Activated T-helper 1 cell treated with anti-CD3 and anti-CD28 coated beads, Interleukin-12 subunit alpha, Interleukin-12 subunit beta, Interleukin-2, Interleukin-4 antibody, amounts not matched to agents 30 ng/mL and 10 ng/mL and 1 ng/mL, durations not matched to agents 14 hours and 24 hours and 36 hours (primary cell): ENCODE measurements around the gene TTF2. TPM values are rescaled to one million over a fixed set of nuclear protein-coding genes. Genes with fewer than 3 reads are reported as not detected.
"Not testable (repeated sequence)": the region's sequence is repeated elsewhere in the genome, so short reads cannot be mapped to it uniquely, and the experiment has no call there.

ENCODE experiments used
- DNase-seq: peaks from one replicate; pipeline ENCODE4 v3.0.0; 2021; ENCODE audit warnings: low spot score
- H3K27ac Mint-ChIP-seq: one replicate; pipeline ENCODE4 v1.8.0; 2021; ENCODE audit warnings: mild to moderate bottlenecking, mixed read lengths
- H3K27me3 Mint-ChIP-seq: one replicate; pipeline ENCODE4 v1.8.0; 2022; ENCODE audit warnings: mild to moderate bottlenecking, moderate library complexity, mixed read lengths; ENCODE audit not compliant: insufficient read depth
- H3K36me3 Mint-ChIP-seq: one replicate; pipeline ENCODE4 v1.8.0; 2021; ENCODE audit warnings: low read depth, mixed read lengths
- H3K4me1 Mint-ChIP-seq: one replicate; pipeline ENCODE4 v1.8.0; 2021; ENCODE audit warnings: low read depth, mixed read lengths
- H3K4me3 Mint-ChIP-seq: one replicate; pipeline ENCODE4 v1.8.0; 2021; ENCODE audit warnings: mild to moderate bottlenecking, moderate library complexity, mixed read lengths
- H3K9me3 Mint-ChIP-seq: one replicate; pipeline ENCODE4 v1.8.0; 2021; ENCODE audit warnings: mixed read lengths
- intact Hi-C: fragments of 100-400 bp; cut with micrococcal nuclease; formaldehyde crosslinking; loops from one replicate; pipeline ENCODE4 v1.15.1; 2024
- total RNA-seq: library from RNA; stranded (reverse); gene quantifications from 2 replicates; pipeline ENCODE4 v1.2.3, GENCODE V29; 2022

The TTF2 gene
- total RNA-seq, 1 donor from 2014 or later = 103 TPM

DNA sequence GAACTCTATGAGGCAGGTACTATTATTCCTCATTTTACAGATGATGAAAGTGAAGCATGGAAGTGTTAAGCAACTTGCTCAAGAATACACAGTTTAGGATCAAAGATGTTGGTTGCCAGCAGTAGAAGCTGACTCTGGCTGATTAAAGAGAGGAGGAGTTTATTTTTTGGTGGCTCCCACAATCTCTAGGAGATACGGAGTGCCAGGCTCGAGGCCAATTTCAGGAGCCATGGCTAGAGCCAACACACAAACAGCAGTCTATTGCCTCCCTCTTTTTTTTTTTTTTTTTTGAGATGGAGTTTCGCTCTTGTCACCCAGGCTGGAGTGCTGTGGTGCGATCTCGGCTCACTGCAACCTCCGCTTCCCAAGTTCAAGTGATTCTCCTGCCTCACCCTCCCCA lies 19.6 kb downstream of the TTF2 start:
- no peaks in the 10 kb centered on the region for H3K27me3 Mint-ChIP-seq
- DNase-seq = no peak
- H3K9me3 Mint-ChIP-seq = no peaks in the 10 kb centered on the region
- H3K36me3 Mint-ChIP-seq = peaks cover 69% of the 10 kb centered on the region
- H3K4me1 Mint-ChIP-seq = peaks cover 35% of the 10 kb centered on the region
- intact Hi-C loops = loop anchor here (5.0 kb wide), 2 partner anchors 43 to 583 kb away; partner anchors contain the start of gene TRIM45
- no peak overlapping the region for H3K27ac Mint-ChIP-seq
- H3K4me3 Mint-ChIP-seq = no peak overlapping the region

GRCh38 chr1:117084231-117084630 lies 24.1 kb downstream of the TTF2 start:
- Mint-ChIP-seq H3K36me3 (peaks cover 53% of the 10 kb centered on the region), H3K4me1 (peaks cover 19% of the 10 kb centered on the region), H3K9me3 (no peaks in the 10 kb centered on the region), H3K27me3 (no peaks in the 10 kb centered on the region), H3K4me3 (no peak overlapping the region), H3K27ac (no peak overlapping the region)
- DNase-seq = no peak
- intact Hi-C loops = loop anchor here (5.0 kb wide), 1 partner anchor 38 kb away; the partner anchor contains the start of gene TRIM45

DNA sequence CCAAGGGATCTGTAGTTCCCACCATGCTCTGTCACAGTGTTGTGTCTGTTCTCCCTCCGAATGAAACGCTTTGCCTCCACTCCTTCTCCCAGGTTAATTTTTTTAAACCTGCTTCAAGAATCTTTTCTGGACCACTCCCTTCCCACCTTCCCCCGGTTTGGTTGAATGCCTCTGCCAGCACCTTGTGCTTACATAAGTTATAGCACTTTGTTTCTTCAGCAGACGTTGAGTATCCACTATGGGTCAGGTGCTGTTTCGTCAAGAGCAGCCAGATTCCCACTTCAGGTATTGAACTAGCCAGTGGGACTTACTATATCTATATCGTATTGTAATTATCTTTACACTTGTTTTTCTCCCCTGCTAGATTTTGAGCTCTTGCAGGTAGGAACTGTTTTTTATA lies 27.6 kb downstream of the TTF2 start:
- Mint-ChIP-seq H3K9me3 (no peaks in the 10 kb centered on the region), H3K36me3 (peaks cover 55% of the 10 kb centered on the region), H3K27ac (no peak overlapping the region), H3K4me1 (peaks cover 23% of the 10 kb centered on the region), H3K27me3 (no peaks in the 10 kb centered on the region), H3K4me3 (no peak overlapping the region)
- intact Hi-C loops = no loop called here
- no peak for DNase-seq

GRCh38 chr1:117089996-117090395 lies 29.9 kb downstream of the TTF2 start:
- H3K9me3 Mint-ChIP-seq = no peaks in the 10 kb centered on the region
- H3K4me3 Mint-ChIP-seq = no peak overlapping the region
- H3K36me3 Mint-ChIP-seq = peaks cover 60% of the 10 kb centered on the region
- no peak for DNase-seq
- intact Hi-C loops = no loop called here
- H3K27ac Mint-ChIP-seq = no peak overlapping the region
- H3K27me3 Mint-ChIP-seq = no peaks in the 10 kb centered on the region
- H3K4me1 Mint-ChIP-seq = peaks cover 23% of the 10 kb centered on the region

DNA sequence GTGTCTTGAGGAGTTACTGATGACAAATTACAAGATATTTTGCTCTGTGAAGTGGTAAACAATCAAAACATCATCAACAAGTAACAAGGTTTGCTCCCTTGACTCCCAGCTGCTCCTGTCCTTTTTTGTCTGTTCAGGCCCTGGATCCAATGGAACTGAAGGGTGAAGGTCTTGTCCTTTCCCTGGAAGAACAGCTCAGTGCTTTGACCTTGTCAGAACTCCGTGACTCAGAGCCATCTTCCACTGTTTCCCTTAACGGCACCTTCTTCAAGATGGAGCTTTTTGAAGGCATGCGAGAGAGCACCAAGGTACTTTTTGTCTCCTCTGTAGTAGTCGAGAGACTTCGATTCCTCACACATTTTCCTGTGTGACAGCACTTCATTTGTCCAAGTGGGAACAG lies 32.5 kb downstream of the TTF2 start:
- Mint-ChIP-seq H3K27me3 (no peaks in the 10 kb centered on the region), H3K9me3 (no peaks in the 10 kb centered on the region), H3K4me1 (peaks cover 23% of the 10 kb centered on the region), H3K4me3 (no peak overlapping the region), H3K36me3 (peaks cover 65% of the 10 kb centered on the region), H3K27ac (peak overlapping the region; percentile 29)
- intact Hi-C loops = no loop called here
- no peak for DNase-seq

- Mint-ChIP-seq H3K36me3 (peaks cover 64% of the 10 kb centered on the region), H3K9me3 (no peaks in the 10 kb centered on the region), H3K4me1 (peaks cover 23% of the 10 kb centered on the region), H3K27ac (peak overlapping the region; percentile 61), H3K4me3 (no peak overlapping the region), H3K27me3 (no peaks in the 10 kb centered on the region)
- no peak for DNase-seq
- intact Hi-C loops = no loop called here
These were observed 33.0 kb downstream of the TTF2 start for GRCh38 chr1:117093091-117093534.

DNA sequence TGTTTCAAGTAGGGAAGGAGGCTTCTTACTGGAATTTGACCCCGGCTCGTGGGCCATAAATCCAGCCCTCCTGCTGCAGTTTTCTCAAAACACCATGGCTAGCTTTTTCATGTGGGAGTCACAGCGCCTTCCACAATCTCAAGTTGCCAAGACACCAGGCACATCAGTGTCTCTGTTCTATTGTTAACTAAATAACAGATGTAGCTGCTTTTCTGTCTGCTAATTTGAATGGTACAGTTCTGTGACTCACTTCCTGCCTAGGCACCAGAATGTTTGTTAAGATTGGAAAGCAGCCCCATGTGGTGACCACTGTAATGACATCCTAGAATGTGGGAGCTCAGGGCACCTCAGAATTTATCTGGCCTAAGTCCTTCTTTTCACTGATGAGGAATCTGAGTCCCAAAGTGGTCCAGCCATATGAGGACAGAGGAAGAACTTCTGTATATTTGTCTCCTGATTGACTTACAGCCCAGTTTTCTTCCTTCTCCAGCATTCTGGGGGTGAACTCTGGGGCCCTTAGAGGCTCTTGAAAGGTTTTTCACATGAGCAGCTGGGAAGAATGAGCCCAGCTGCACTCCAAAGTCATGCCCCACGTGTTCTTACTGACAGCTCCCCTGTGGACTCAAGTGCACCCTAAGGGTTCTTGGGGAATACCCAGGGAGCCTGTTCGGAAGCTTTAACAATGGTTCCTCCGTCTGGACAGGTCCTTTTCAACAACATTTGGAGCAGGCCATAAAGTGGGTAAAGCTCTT lies 33.9 kb downstream of the TTF2 start:
- DNase-seq = peak; percentile 34
- no peaks in the 10 kb centered on the region for H3K27me3 Mint-ChIP-seq
- H3K9me3 Mint-ChIP-seq = no peaks in the 10 kb centered on the region
- peaks cover 65% of the 10 kb centered on the region for H3K36me3 Mint-ChIP-seq
- intact Hi-C loops = loop anchor here (1.0 to 2.0 kb wide), 3 partner anchors 17 to 29 kb away; no protein-coding TSS in a partner anchor
- H3K27ac Mint-ChIP-seq = peak overlapping the region; percentile 58
- H3K4me1 Mint-ChIP-seq = peaks cover 23% of the 10 kb centered on the region
- no peak overlapping the region for H3K4me3 Mint-ChIP-seq

- intact Hi-C loops = loop anchor here (1.0 to 2.0 kb wide), 3 partner anchors 18 to 28 kb away; no protein-coding TSS in a partner anchor
- no peak overlapping the region for H3K4me3 Mint-ChIP-seq
- H3K9me3 Mint-ChIP-seq = no peaks in the 10 kb centered on the region
- H3K27me3 Mint-ChIP-seq = no peaks in the 10 kb centered on the region
- no peak overlapping the region for H3K27ac Mint-ChIP-seq
- H3K4me1 Mint-ChIP-seq = peaks cover 23% of the 10 kb centered on the region
- DNase-seq = no peak
- peaks cover 69% of the 10 kb centered on the region for H3K36me3 Mint-ChIP-seq
These were observed 34.9 kb downstream of the TTF2 start for GRCh38 chr1:117094841-117095604.

GRCh38 chr1:117096951-117097408 lies 36.9 kb downstream of the TTF2 start:
- H3K4me3 Mint-ChIP-seq = no peak overlapping the region
- H3K27ac Mint-ChIP-seq = no peak overlapping the region
- peaks cover 62% of the 10 kb centered on the region for H3K36me3 Mint-ChIP-seq
- peaks cover 23% of the 10 kb centered on the region for H3K4me1 Mint-ChIP-seq
- no peaks in the 10 kb centered on the region for H3K9me3 Mint-ChIP-seq
- no peak for DNase-seq
- H3K27me3 Mint-ChIP-seq = no peaks in the 10 kb centered on the region
- intact Hi-C loops = no loop called here

DNA sequence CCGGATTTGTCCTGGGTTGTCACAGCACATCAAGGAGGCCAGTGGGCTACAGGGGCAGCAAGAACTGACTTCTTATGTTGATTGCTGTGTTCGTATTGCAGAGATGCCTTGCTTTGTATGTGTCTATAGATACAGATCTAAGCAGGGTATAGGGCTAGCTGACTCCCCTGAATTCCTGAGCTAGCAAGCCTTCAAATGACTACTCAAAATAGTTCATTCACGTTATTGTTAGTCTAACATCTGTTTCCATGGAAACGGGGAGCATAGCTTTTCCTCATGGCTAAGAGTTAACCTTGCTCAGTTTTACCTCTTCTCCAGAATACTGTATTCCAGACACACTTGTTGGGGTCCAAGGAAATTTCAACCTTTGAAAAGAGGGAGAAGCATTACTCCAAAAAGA lies 37.3 kb downstream of the TTF2 start:
- H3K9me3 Mint-ChIP-seq = no peaks in the 10 kb centered on the region
- intact Hi-C loops = no loop called here

DNA sequence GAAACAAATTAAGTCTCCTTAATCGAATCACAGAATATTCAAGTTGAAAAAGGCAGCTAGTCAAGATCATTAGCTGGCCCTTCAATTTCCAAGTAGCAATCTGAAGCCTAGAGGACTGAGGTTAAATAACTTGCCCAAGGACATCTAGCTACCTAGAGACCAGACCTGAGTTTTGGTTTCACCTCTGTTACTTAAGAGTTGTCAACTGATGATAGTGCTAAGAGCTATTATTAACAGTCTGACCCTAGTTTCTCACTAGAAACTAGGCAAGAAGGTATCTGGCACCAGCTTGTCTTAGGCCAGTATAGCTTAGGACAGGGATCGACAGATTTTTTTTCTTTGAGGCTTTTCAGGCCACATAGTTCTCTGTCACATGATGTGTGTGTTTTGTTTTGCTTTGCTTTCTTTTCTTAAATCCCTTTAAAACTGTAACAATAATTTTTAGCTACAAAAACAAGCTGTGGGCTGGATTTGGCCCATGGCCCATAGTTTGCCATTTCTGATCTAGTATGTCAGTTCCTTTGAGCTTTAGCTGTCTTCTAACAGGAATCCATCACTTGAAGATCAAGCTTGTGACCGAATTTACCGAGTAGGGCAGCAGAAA lies 38.3 kb downstream of the TTF2 start:
- Mint-ChIP-seq H3K4me3 (no peak overlapping the region), H3K27me3 (no peaks in the 10 kb centered on the region), H3K27ac (no peak overlapping the region), H3K36me3 (peaks cover 63% of the 10 kb centered on the region), H3K4me1 (peaks cover 13% of the 10 kb centered on the region), H3K9me3 (no peaks in the 10 kb centered on the region)
- DNase-seq = no peak
- intact Hi-C loops = no loop called here

More for the DNA sequence above, 37.3 kb downstream of the TTF2 start:
- Mint-ChIP-seq H3K36me3 (peaks cover 64% of the 10 kb centered on the region), H3K4me3 (no peak overlapping the region), H3K27ac (no peak overlapping the region), H3K4me1 (peaks cover 21% of the 10 kb centered on the region), H3K27me3 (no peaks in the 10 kb centered on the region)
- no peak for DNase-seq

- H3K36me3 Mint-ChIP-seq = peaks cover 63% of the 10 kb centered on the region
These were observed 41.2 kb downstream of the TTF2 start for GRCh38 chr1:117101334-117101733.

DNA sequence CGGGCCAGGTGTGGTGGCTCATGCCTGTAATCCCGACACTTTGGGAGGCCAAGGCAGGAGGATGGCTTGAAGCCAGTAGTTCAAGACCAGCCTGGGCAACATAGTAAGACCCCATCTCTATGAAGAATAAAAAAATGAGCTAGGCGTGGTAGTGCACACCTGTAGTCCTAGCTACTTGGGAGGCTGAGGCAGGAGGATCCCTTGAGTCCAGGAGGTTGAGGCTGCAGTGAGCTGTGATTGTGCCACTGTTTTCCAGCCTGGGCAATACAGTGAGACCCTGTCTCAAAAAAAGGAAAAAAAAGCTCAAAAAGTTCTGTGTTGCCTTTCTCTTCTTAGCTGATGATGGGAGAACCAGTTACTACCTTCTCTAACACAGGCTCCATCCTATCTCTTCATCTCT lies 41.7 kb downstream of the TTF2 start:
- H3K36me3 Mint-ChIP-seq = peaks cover 65% of the 10 kb centered on the region
- H3K27me3 Mint-ChIP-seq, H3K27ac Mint-ChIP-seq, H3K9me3 Mint-ChIP-seq, intact Hi-C loops, DNase-seq, H3K4me3 Mint-ChIP-seq, H3K4me1 Mint-ChIP-seq: not testable (repeated sequence)

More at GRCh38 chr1:117101334-117101733, 41.2 kb downstream of the TTF2 start:
- Mint-ChIP-seq H3K4me1 (no peaks in the 10 kb centered on the region), H3K9me3 (no peaks in the 10 kb centered on the region), H3K27me3 (no peaks in the 10 kb centered on the region), H3K27ac (no peak overlapping the region), H3K4me3 (no peak overlapping the region)
- no peak for DNase-seq
- intact Hi-C loops = no loop called here
